ENCODE measurements around the gene VCAN.

GRCh38 chr5:83492331-83492730 lies 20.8 kb downstream of the VCAN start:
- TF ChIP-seq EZH2 (IDR thresholded peaks at IDR 0.05) (no peak), POLR2AphosphoS5 (IDR thresholded peaks at IDR 0.05; ENCODE audit: borderline replicate concordance, low read depth, low read length) (no peak), FOXP2 (optimal IDR thresholded peaks at IDR 0.05; ENCODE audit: control extremely low read depth, extremely low read length, insufficient read depth) (no peak)

Data from SK-N-MC (cell line).